Fibroblast of skin of abdomen (primary cell): ENCODE results near the gene SSUH2.
A peak's percentile ranks its signal among the peaks of the same experiment; 100 is the strongest.

Experiments
- DNase-seq: peaks from one replicate; pipeline ENCODE4 v3.0.0-alpha.2; 2013

Gene SSUH2

GRCh38 chr3:8578282-8578681, 66.3 kb downstream of the SSUH2 start:
- no peak for DNase-seq

- peak; percentile 67 for DNase-seq
Observed at GRCh38 chr3:8576841-8577571, 67.6 kb downstream of the SSUH2 start.

GRCh38 chr3:8576436-8576835, 68.2 kb downstream of the SSUH2 start:
- no peak for DNase-seq

- DNase-seq, result no peak
Observed at GRCh38 chr3:8575364-8576104, 69.1 kb downstream of the SSUH2 start.

GRCh38 chr3:8574670-8575322, 69.8 kb downstream of the SSUH2 start:
- DNase-seq, result no peak

GRCh38 chr3:8574040-8574669, 70.4 kb downstream of the SSUH2 start:
- DNase-seq, result no peak

- no peak for DNase-seq
Observed at GRCh38 chr3:8573342-8573926, 71.2 kb downstream of the SSUH2 start.

GRCh38 chr3:8571256-8571655, 73.3 kb downstream of the SSUH2 start:
- no peak for DNase-seq
